ENCODE results near the gene ENTR1. TPM values are rescaled to one million over a fixed set of nuclear protein-coding genes. Genes with fewer than 3 reads are reported as not detected.
A peak's percentile ranks its signal among the peaks of the same experiment; 100 is the strongest.

The ENTR1 gene
- total and polyA plus RNA-seq, 2 of the 13 experiments (the other 11 are each of a cell fraction or from before 2014, with no cell fraction given): 70.1 to 76.4 TPM

DNA sequence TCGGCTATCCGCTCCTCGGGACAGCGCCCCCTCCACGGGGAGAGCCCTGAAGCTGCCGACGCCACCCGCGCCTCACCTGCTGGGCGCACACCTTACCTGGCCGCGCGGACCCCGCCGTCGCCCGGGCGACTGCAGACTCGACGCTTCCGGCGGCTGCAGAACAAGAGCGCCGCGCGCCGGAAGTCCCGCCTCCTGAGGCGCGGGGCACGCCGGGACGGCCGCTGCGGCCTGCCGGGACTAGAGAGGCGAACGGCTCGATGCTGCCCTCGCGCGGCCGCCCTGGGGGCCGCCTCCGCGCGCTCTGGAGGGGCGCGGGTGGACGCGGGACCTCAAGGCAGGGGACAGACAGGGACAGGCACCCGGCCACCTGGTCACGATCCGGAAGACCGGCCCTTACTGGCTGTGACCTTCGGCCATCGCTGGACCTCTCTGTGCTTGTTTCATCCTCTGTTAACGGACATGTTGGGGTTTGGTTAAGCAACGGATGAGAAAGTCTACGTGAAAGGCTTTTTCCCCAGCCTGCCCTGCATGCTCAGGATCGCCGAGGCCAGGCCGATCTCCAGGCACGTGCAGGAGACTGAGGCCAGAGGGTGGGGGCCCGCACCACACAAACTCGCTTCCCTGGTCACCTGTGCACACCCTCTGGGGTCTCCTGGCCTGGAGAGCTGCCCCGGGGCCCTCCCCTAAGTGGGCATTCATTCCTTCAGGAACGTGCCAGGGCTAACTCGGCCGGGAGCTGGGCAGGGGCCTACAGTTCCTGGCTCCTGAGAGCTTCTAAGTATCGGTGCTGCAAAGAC is 10.2 kb downstream of the ENTR1 start, which contains the start of gene SNAPC4:
SNAPC4 (minus strand) TSS at position 133 of the 797 bp plus-strand sequence. CDS start 1,742 bp downstream, outside the sequence.
- in situ Hi-C loops (cut with HindIII; ENCODE audit: extremely low pct_ligation_motif_present, low pct_unique_long_range_greater_than_20kb) (no loop called here), intact Hi-C loops (cut with micrococcal nuclease; ENCODE audit: unreplicated experiment) (loop anchor here (1.0 kb wide), 1 partner anchor 61 kb away; no protein-coding TSS in a partner anchor)
- H3K4me2 ChIP-seq (ENCODE audit: low read depth, low read length): peak within 1 kb of the TSS; percentile 88
- peaks cover 21% of the 10 kb centered on the region for H3K79me2 ChIP-seq (ENCODE audit: insufficient read depth, low read length)
- H3K27me3 ChIP-seq (ENCODE audit: control insufficient read depth in 1 of 2, insufficient read depth in 2 of 2, low read length in 2 of 2): no peaks in the 10 kb centered on the region
- no CpG with 5 or more reads among the region's 71 CpGs for WGBS (ENCODE audit: low lambda C conversion rate)
- peak; percentile 91 for ATAC-seq
- peaks cover 19 to 35% of the 10 kb centered on the region in 2 experiments; a peak in 4 of 5 replicates for H3K36me3 ChIP-seq (replicated peaks in 1 of 2; ENCODE audit: control insufficient read depth in 1 of 2, insufficient read depth in 2 of 2, low read length in 2 of 2)
- peaks cover 20% of the 10 kb centered on the region for H3K4me1 ChIP-seq (ENCODE audit: insufficient read depth, low read length)
- no TSS peak for BruUV-seq (replicated peaks)
- ChIA-PET POLR2A (interaction anchor here (0.5 to 1.6 kb wide), 7 partner anchors 9 to 219 kb away, joined by 3 to 6 read pairs (median 3); partner anchors contain the start of gene DNLZ), CTCF (ENCODE audit: low intra/inter-chr PET ratio, low total read pairs) (interaction anchor here (1.2 to 2.0 kb wide), 3 partner anchors 55 to 88 kb away, joined by 6 to 15 read pairs (median 12); no protein-coding TSS in a partner anchor)
- no peaks in the 10 kb centered on the region for H4K20me1 ChIP-seq (ENCODE audit: insufficient read depth, low read length)
- no peaks in the 10 kb centered on the region for H3K9me3 ChIP-seq (ENCODE audit: low read length)
- peak; percentile 77 for DNase-seq (ENCODE audit: low spot score)
- H3K4me3 ChIP-seq (replicated peaks in 1 of 3; ENCODE audit: insufficient read depth in 1 of 3, low read depth in 2 of 3, low read length in 3 of 3): peak within 1 kb of the TSS; percentile 78 to 98 (median 97)
- no peak within 1 kb of the TSS for H2AFZ ChIP-seq (ENCODE audit: low read length)
- no peak for FAIRE-seq
- peak within 1 kb of the TSS; percentile 83 for H3K9ac ChIP-seq (ENCODE audit: insufficient read depth, low read depth, low read length)
- H3K27ac ChIP-seq (ENCODE audit: extremely low read length, insufficient read depth, low read length): peak within 1 kb of the TSS; percentile 53
- TF ChIP-seq HMG20A (CRISPR knock-in tag; IDR thresholded peaks at IDR 0.05; ENCODE audit: borderline replicate concordance): no peak
- TF ChIP-seq, protein P1, sequence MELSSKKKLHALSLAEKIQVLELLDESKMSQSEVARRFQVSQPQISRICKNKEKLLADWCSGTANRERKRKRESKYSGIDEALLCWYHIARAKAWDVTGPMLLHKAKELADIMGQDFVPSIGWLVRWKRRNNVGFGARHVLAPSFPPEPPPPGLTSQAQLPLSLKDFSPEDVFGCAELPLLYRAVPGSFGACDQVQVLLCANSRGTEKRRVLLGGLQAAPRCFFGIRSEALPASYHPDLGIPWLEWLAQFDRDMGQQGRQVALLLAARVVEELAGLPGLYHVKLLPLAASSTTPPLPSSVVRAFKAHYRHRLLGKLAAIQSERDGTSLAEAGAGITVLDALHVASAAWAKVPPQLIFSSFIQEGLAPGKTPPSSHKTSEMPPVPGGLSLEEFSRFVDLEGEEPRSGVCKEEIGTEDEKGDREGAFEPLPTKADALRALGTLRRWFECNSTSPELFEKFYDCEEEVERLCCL (CRISPR knock-in tag; IDR thresholded peaks at IDR 0.05; ENCODE audit: borderline replicate concordance): no peak
- TF ChIP-seq, protein P2, sequence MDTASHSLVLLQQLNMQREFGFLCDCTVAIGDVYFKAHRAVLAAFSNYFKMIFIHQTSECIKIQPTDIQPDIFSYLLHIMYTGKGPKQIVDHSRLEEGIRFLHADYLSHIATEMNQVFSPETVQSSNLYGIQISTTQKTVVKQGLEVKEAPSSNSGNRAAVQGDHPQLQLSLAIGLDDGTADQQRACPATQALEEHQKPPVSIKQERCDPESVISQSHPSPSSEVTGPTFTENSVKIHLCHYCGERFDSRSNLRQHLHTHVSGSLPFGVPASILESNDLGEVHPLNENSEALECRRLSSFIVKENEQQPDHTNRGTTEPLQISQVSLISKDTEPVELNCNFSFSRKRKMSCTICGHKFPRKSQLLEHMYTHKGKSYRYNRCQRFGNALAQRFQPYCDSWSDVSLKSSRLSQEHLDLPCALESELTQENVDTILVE (CRISPR knock-in tag; IDR thresholded peaks at IDR 0.05): peak; percentile 51; the same call in 1 of the 2 replicates
- TF ChIP-seq YEATS4 (CRISPR knock-in tag; IDR thresholded peaks at IDR 0.05; ENCODE audit: borderline replicate concordance): peak; percentile 34; the same call in 1 of the 2 replicates
- TF ChIP-seq FOSL1 (CRISPR knock-in tag; IDR thresholded peaks at IDR 0.05; ENCODE audit: borderline replicate concordance): no peak
- TF ChIP-seq CEBPG (CRISPR knock-in tag; IDR thresholded peaks at IDR 0.05): no peak
- no peak for TF ChIP-seq ZNF510 (CRISPR knock-in tag; IDR thresholded peaks at IDR 0.05; ENCODE audit: low read depth)
- no peak for TF ChIP-seq ZNF484 (CRISPR knock-in tag; IDR thresholded peaks at IDR 0.05; ENCODE audit: borderline replicate concordance, low read depth)
- no peak for TF ChIP-seq ZNF24 (IDR thresholded peaks at IDR 0.05)
- no peak for TF ChIP-seq MATR3 (CRISPR knock-in tag; IDR thresholded peaks at IDR 0.05)
- TF ChIP-seq, protein P3, sequence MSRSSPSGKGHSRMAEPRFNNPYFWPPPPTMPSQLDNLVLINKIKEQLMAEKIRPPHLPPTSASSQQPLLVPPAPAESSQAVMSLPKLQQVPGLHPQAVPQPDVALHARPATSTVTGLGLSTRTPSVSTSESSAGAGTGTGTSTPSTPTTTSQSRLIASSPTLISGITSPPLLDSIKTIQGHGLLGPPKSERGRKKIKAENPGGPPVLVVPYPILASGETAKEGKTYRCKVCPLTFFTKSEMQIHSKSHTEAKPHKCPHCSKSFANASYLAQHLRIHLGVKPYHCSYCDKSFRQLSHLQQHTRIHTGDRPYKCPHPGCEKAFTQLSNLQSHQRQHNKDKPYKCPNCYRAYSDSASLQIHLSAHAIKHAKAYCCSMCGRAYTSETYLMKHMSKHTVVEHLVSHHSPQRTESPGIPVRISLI (CRISPR knock-in tag; IDR thresholded peaks at IDR 0.05; ENCODE audit: borderline replicate concordance): no peak
- TF ChIP-seq, protein P4, sequence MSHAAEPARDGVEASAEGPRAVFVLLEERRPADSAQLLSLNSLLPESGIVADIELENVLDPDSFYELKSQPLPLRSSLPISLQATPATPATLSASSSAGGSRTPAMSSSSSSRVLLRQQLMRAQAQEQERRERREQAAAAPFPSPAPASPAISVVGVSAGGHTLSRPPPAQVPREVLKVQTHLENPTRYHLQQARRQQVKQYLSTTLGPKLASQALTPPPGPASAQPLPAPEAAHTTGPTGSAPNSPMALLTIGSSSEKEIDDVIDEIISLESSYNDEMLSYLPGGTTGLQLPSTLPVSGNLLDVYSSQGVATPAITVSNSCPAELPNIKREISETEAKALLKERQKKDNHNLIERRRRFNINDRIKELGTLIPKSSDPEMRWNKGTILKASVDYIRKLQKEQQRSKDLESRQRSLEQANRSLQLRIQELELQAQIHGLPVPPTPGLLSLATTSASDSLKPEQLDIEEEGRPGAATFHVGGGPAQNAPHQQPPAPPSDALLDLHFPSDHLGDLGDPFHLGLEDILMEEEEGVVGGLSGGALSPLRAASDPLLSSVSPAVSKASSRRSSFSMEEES (CRISPR knock-in tag; IDR thresholded peaks at IDR 0.05): no peak; the same call in 1 of the 2 replicates
- peak; percentile 88 for TF ChIP-seq STAG1 (CRISPR knock-in tag; IDR thresholded peaks at IDR 0.05)
- TF ChIP-seq KDM2A (CRISPR knock-in tag; IDR thresholded peaks at IDR 0.05; ENCODE audit: borderline replicate concordance, low read depth): peak; percentile 87
- TF ChIP-seq ZNF556 (CRISPR knock-in tag; IDR thresholded peaks at IDR 0.05; ENCODE audit: borderline replicate concordance): 0 out of 2 replicates have a peak, but pooled peaks have one; percentile 43
- peak; percentile 44; the same call in 1 of the 2 replicates for TF ChIP-seq FOXK1 (CRISPR knock-in tag; IDR thresholded peaks at IDR 0.05; ENCODE audit: borderline replicate concordance, low read depth)
- no peak for TF ChIP-seq MIXL1 (CRISPR knock-in tag; IDR thresholded peaks at IDR 0.05)
- TF ChIP-seq ZBTB7A (CRISPR knock-in tag; IDR thresholded peaks at IDR 0.05): peak; percentile 72
- TF ChIP-seq CHD4 (IDR thresholded peaks at IDR 0.05; ENCODE audit: borderline replicate concordance, low read length): no peak

Data from HepG2 (cell line).